WTC11 (cell line): ENCODE measurements around the gene CD300LD. TPM values are rescaled to one million over a fixed set of nuclear protein-coding genes. Genes with fewer than 3 reads are reported as not detected.
A peak's percentile ranks its signal among the peaks of the same experiment; 100 is the strongest.

Experiments
- ATAC-seq: fragments of 200-7000 bp; cut with Tn5 transposase; 2 replicates; pipeline ENCODE4 v1.10.0; 2021; ENCODE audit warnings: mild to moderate bottlenecking, moderate library complexity
- CTCF ChIA-PET: fragments of 300-600 bp; sonication (Branson Sonifier 250); formaldehyde crosslinking; loops from one replicate; lab custom pipeline; 2021; ENCODE audit warnings: antibody characterized with exemption; lab: Charles Lee
- POLR2A ChIA-PET: fragments of 350-600 bp; sonication (Branson Sonifier 250); formaldehyde crosslinking; loops from one replicate; lab custom pipeline; 2021; ENCODE audit warnings: antibody characterized with exemption; lab: Charles Lee
- DNase-seq: peaks from one replicate; pipeline ENCODE4 v3.0.0; 2021; ENCODE audit warnings: low spot score
- H3K27ac Mint-ChIP-seq: 2 replicates; pipeline ENCODE4 v1.8.0; 2021; ENCODE audit warnings: mixed read lengths
- H3K27me3 Mint-ChIP-seq: 2 replicates; pipeline ENCODE4 v1.8.0; 2021; ENCODE audit warnings: low read depth, mild to moderate bottlenecking, moderate library complexity, mixed read lengths
- H3K36me3 Mint-ChIP-seq: 2 replicates; pipeline ENCODE4 v1.8.0; 2021; ENCODE audit warnings: mixed read lengths
- H3K4me1 Mint-ChIP-seq: 2 replicates; pipeline ENCODE4 v1.8.0; 2022; ENCODE audit warnings: mixed read lengths
- H3K4me3 Mint-ChIP-seq: 2 replicates; pipeline ENCODE4 v1.8.0; 2021; ENCODE audit warnings: mild to moderate bottlenecking, moderate library complexity, mixed read lengths
- H3K9me3 Mint-ChIP-seq: 2 replicates; pipeline ENCODE4 v1.8.0; 2021; ENCODE audit warnings: mixed read lengths
- ESRRA ChIP-seq: sonication (generic); formaldehyde crosslinking; IDR thresholded peaks from 2 replicates; pipeline ENCODE4 v1.8.1; 2022; ENCODE audit warnings: mild to moderate bottlenecking, missing genetic modification reagents, borderline replicate concordance
- PRRX2 ChIP-seq: fragments of 250-450 bp; sonication (Bioruptor Pico); IDR thresholded peaks from 2 replicates; pipeline ENCODE4 v1.8.0; 2021; ENCODE audit warnings: mild to moderate bottlenecking
- ZNF138 ChIP-seq: sonication (generic); formaldehyde crosslinking; conservative IDR thresholded peaks from 2 replicates; pipeline ENCODE4 v1.8.1; 2022; ENCODE audit warnings: mild to moderate bottlenecking, moderate library complexity, missing genetic modification reagents
- ZNF263 ChIP-seq: sonication (generic); formaldehyde crosslinking; IDR thresholded peaks from 2 replicates; pipeline ENCODE4 v1.8.1; 2022; ENCODE audit warnings: low read depth, mild to moderate bottlenecking, moderate library complexity, missing genetic modification reagents
- ZNF396 ChIP-seq: fragments of 250-450 bp; sonication (Bioruptor Pico); IDR thresholded peaks from 2 replicates; pipeline ENCODE4 v1.8.0; 2021; ENCODE audit warnings: mild to moderate bottlenecking, moderate library complexity, borderline replicate concordance
- ZSCAN18 ChIP-seq: fragments of 250-450 bp; sonication (Bioruptor Pico); IDR thresholded peaks from 2 replicates; pipeline ENCODE4 v2.1.2; 2022; ENCODE audit warnings: mild to moderate bottlenecking, moderate library complexity
- total RNA-seq: library from RNA; stranded (reverse); gene quantifications from 3 replicates; pipeline ENCODE4 v1.2.3, GENCODE V29; 2021
- TF ChIP-seq, protein P1 (sequence below): sonication (generic); formaldehyde crosslinking; IDR thresholded peaks from 2 replicates; pipeline ENCODE4 v1.8.0; 2023; ENCODE audit warnings: missing genetic modification reagents
- TF ChIP-seq, protein P2 (sequence below): sonication (generic); formaldehyde crosslinking; IDR thresholded peaks from 2 replicates; pipeline ENCODE4 v1.8.1; 2022; ENCODE audit warnings: low read depth, missing genetic modification reagents, borderline replicate concordance
- TF ChIP-seq, protein P3 (sequence below): sonication (generic); formaldehyde crosslinking; IDR thresholded peaks from 2 replicates; pipeline ENCODE4 v1.8.0; 2023; ENCODE audit warnings: missing genetic modification reagents, mild to moderate bottlenecking, borderline replicate concordance
- TF ChIP-seq, protein P4 (sequence below): fragments of 200-600 bp; IDR thresholded peaks from 2 replicates; pipeline ENCODE4 v1.8.0; 2022; ENCODE audit warnings: antibody characterized with exemption

The CD300LD gene
- total RNA-seq, 1 experiment from 2014 or later = not detected

DNA sequence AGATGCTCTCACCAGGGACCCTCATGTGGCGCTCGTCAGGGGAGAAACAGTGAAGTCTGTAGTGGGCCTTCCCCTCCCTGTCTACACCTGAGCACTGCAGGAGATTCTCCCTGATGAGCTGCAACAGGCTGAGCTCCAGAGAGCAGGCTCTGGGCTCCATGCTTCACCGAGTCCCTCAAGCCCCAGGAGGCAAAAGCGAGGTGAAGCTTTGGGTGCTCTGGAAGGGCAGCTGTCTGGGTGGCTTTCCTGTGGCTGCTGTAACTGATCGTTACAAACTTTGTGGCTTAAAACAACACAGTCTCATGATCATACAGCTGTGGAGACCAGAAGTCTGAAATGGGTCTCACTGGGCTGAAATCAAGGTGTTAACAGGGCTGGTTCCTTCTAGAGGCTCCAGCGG is 12.1 kb upstream of the CD300LD start:
- peaks cover 6% of the 10 kb centered on the region for H3K27me3 Mint-ChIP-seq
- H3K4me3 Mint-ChIP-seq = no peak overlapping the region
- CTCF ChIA-PET = interaction anchor here (1.2 to 3.4 kb wide), 8 partner anchors 30 to 235 kb away, joined by 3 to 17 read pairs (median 6); no protein-coding TSS in a partner anchor
- DNase-seq (no peak), ATAC-seq (no peak)
- POLR2A ChIA-PET = no interaction called here
- H3K36me3 Mint-ChIP-seq = no peaks in the 10 kb centered on the region
- H3K27ac Mint-ChIP-seq = no peak overlapping the region
- no peak for TF ChIP-seq ZSCAN18 (CRISPR knock-in tag)
- no peaks in the 10 kb centered on the region for H3K9me3 Mint-ChIP-seq
- H3K4me1 Mint-ChIP-seq = no peaks in the 10 kb centered on the region

DNA sequence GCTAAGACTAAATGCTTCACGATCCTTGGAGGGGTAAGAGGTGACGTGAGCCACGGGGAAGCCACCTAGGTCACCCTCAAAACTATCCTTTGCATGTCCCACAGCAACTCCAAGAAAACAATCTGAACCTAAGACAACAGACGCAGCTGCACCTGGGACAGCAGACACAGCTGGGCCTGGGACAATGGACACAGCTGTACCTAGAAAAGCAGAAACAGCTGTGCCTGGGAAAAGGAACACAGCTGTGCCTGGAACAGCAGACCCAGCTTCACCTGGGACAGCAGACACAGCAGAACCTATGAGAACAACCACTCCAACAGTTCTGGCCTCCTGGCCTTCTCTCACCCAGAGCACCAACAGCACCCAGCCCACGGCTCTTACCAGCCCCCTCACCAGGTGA is 11.7 kb upstream of the CD300LD start:
- Mint-ChIP-seq H3K27me3 (peaks cover 6% of the 10 kb centered on the region), H3K36me3 (no peaks in the 10 kb centered on the region), H3K4me3 (no peak overlapping the region), H3K27ac (no peak overlapping the region), H3K4me1 (peaks cover 2% of the 10 kb centered on the region), H3K9me3 (no peaks in the 10 kb centered on the region)
- TF ChIP-seq ZNF138 (CRISPR knock-in tag) = no peak
- TF ChIP-seq, protein P1, sequence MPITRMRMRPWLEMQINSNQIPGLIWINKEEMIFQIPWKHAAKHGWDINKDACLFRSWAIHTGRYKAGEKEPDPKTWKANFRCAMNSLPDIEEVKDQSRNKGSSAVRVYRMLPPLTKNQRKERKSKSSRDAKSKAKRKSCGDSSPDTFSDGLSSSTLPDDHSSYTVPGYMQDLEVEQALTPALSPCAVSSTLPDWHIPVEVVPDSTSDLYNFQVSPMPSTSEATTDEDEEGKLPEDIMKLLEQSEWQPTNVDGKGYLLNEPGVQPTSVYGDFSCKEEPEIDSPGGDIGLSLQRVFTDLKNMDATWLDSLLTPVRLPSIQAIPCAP = no peak
- no peak for TF ChIP-seq ESRRA (CRISPR knock-in tag)
- TF ChIP-seq, protein P2, sequence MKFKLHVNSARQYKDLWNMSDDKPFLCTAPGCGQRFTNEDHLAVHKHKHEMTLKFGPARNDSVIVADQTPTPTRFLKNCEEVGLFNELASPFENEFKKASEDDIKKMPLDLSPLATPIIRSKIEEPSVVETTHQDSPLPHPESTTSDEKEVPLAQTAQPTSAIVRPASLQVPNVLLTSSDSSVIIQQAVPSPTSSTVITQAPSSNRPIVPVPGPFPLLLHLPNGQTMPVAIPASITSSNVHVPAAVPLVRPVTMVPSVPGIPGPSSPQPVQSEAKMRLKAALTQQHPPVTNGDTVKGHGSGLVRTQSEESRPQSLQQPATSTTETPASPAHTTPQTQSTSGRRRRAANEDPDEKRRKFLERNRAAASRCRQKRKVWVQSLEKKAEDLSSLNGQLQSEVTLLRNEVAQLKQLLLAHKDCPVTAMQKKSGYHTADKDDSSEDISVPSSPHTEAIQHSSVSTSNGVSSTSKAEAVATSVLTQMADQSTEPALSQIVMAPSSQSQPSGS (CRISPR knock-in tag) = no peak
- ATAC-seq = no peak
- ChIA-PET POLR2A (no interaction called here), CTCF (interaction anchor here (1.1 to 3.4 kb wide), 10 partner anchors 30 to 235 kb away, joined by 3 to 17 read pairs (median 4); no protein-coding TSS in a partner anchor)
- no peak for DNase-seq

DNA sequence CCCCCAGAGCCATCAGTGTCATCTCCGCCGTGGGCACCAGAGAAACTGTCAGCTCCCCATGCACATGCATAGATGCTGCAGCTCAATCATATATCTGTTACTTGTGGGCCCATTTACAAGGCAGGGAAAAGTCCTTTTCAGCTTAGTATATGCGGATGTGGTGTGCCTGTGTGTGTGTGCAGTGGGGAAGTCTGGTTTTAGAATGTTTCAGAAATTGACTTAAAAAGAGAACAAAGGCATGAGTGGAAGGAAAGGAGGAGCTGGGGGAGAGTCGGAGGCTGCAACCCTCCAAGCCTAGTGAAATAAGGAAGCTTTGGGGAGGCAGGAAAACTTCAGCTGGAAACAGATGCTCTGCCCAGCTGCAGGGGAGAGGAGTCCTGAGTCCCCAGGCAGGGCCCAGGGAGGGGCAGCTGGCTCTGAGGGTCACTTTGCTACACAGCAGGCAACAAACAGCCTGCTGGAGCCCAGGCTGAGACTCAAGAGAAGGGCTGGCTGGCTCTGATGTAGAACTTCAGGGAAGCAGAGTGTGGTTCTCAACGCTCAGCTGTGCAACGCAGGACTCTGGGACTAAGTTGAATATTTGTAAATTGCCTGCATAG is 11.1 kb upstream of the CD300LD start:
- CTCF ChIA-PET = interaction anchor here (1.1 to 3.4 kb wide), 13 partner anchors 21 to 234 kb away, joined by 3 to 17 read pairs (median 5); no protein-coding TSS in a partner anchor
- POLR2A ChIA-PET = no interaction called here
- Mint-ChIP-seq H3K4me3 (no peak overlapping the region), H3K36me3 (no peaks in the 10 kb centered on the region), H3K27me3 (peaks cover 6% of the 10 kb centered on the region), H3K4me1 (peaks cover 7% of the 10 kb centered on the region), H3K9me3 (no peaks in the 10 kb centered on the region), H3K27ac (no peak overlapping the region)
- DNase-seq (no peak), ATAC-seq (no peak)
- TF ChIP-seq ZNF396 (no peak), PRRX2 (CRISPR knock-in tag) (no peak)
- TF ChIP-seq, protein P3, sequence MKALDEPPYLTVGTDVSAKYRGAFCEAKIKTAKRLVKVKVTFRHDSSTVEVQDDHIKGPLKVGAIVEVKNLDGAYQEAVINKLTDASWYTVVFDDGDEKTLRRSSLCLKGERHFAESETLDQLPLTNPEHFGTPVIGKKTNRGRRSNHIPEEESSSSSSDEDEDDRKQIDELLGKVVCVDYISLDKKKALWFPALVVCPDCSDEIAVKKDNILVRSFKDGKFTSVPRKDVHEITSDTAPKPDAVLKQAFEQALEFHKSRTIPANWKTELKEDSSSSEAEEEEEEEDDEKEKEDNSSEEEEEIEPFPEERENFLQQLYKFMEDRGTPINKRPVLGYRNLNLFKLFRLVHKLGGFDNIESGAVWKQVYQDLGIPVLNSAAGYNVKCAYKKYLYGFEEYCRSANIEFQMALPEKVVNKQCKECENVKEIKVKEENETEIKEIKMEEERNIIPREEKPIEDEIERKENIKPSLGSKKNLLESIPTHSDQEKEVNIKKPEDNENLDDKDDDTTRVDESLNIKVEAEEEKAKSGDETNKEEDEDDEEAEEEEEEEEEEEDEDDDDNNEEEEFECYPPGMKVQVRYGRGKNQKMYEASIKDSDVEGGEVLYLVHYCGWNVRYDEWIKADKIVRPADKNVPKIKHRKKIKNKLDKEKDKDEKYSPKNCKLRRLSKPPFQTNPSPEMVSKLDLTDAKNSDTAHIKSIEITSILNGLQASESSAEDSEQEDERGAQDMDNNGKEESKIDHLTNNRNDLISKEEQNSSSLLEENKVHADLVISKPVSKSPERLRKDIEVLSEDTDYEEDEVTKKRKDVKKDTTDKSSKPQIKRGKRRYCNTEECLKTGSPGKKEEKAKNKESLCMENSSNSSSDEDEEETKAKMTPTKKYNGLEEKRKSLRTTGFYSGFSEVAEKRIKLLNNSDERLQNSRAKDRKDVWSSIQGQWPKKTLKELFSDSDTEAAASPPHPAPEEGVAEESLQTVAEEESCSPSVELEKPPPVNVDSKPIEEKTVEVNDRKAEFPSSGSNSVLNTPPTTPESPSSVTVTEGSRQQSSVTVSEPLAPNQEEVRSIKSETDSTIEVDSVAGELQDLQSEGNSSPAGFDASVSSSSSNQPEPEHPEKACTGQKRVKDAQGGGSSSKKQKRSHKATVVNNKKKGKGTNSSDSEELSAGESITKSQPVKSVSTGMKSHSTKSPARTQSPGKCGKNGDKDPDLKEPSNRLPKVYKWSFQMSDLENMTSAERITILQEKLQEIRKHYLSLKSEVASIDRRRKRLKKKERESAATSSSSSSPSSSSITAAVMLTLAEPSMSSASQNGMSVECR (CRISPR knock-in tag) = no peak

- POLR2A ChIA-PET = no interaction called here
- Mint-ChIP-seq H3K27me3 (peaks cover 6% of the 10 kb centered on the region), H3K4me1 (peaks cover 7% of the 10 kb centered on the region), H3K4me3 (no peak overlapping the region), H3K36me3 (no peaks in the 10 kb centered on the region), H3K27ac (no peak overlapping the region), H3K9me3 (no peaks in the 10 kb centered on the region)
- TF ChIP-seq, protein P4, sequence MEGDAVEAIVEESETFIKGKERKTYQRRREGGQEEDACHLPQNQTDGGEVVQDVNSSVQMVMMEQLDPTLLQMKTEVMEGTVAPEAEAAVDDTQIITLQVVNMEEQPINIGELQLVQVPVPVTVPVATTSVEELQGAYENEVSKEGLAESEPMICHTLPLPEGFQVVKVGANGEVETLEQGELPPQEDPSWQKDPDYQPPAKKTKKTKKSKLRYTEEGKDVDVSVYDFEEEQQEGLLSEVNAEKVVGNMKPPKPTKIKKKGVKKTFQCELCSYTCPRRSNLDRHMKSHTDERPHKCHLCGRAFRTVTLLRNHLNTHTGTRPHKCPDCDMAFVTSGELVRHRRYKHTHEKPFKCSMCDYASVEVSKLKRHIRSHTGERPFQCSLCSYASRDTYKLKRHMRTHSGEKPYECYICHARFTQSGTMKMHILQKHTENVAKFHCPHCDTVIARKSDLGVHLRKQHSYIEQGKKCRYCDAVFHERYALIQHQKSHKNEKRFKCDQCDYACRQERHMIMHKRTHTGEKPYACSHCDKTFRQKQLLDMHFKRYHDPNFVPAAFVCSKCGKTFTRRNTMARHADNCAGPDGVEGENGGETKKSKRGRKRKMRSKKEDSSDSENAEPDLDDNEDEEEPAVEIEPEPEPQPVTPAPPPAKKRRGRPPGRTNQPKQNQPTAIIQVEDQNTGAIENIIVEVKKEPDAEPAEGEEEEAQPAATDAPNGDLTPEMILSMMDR = peak; percentile 48
- no peak for TF ChIP-seq ZNF263 (CRISPR knock-in tag)
- ATAC-seq = peak; percentile 79
- peak; percentile 61 for DNase-seq
- CTCF ChIA-PET = interaction anchor here (0.6 to 3.4 kb wide), 15 partner anchors 9 to 293 kb away, joined by 3 to 17 read pairs (median 4); partner anchors contain the start of gene RAB37
These were observed 10.0 kb upstream of the CD300LD start for GRCh38 chr17:74601944-74602572.
